Kidney epithelial cell (primary cell): Measurements from ENCODE around the gene RETREG1. TPM values are rescaled to one million over a fixed set of nuclear protein-coding genes. Genes with fewer than 3 reads are reported as not detected.

Experiments used
- DNase-seq: peaks from one replicate; pipeline ENCODE4 v3.0.0-alpha.2; 2010; ENCODE audit warnings: low read depth
- H3K27me3 ChIP-seq: 2 replicates; pipeline ENCODE4 v1.6.0; 2011; ENCODE audit warnings: low read length; ENCODE audit not compliant: control insufficient read depth, insufficient read depth
- H3K36me3 ChIP-seq: 2 replicates; pipeline ENCODE4 v1.5.1; 2011; ENCODE audit warnings: low read length; ENCODE audit not compliant: control insufficient read depth, insufficient read depth
- H3K4me3 ChIP-seq: 2 replicates; pipeline ENCODE4 v1.5.1; 2011; ENCODE audit warnings: low read depth, mild to moderate bottlenecking, control low read depth, low read length
- total RNA-seq: library from RNA; depleted of rRNA; stranded (reverse); fragments of >200 nt; gene quantifications from 2 replicates; pipeline ENCODE4 v1.2.3, GENCODE V29; 2015
- TF ChIP-seq, protein P1 (sequence below): IDR thresholded peaks from 2 replicates; pipeline ENCODE4 v1.5.1; 2011; ENCODE audit warnings: mild to moderate bottlenecking, moderate library complexity, low read length, control low read depth, inconsistent platforms; ENCODE audit not compliant: insufficient read depth, poor library complexity, severe bottlenecking

The RETREG1 gene
- total RNA-seq, 1 donor from 2014 or later = 14.8 TPM

GRCh38 chr5:16606628-16607027, 10.2 kb downstream of the RETREG1 start:
- Histone ChIP-seq H3K4me3 (no peak overlapping the region), H3K27me3 (no peaks in the 10 kb centered on the region), H3K36me3 (no peaks in the 10 kb centered on the region)
- TF ChIP-seq, protein P1, sequence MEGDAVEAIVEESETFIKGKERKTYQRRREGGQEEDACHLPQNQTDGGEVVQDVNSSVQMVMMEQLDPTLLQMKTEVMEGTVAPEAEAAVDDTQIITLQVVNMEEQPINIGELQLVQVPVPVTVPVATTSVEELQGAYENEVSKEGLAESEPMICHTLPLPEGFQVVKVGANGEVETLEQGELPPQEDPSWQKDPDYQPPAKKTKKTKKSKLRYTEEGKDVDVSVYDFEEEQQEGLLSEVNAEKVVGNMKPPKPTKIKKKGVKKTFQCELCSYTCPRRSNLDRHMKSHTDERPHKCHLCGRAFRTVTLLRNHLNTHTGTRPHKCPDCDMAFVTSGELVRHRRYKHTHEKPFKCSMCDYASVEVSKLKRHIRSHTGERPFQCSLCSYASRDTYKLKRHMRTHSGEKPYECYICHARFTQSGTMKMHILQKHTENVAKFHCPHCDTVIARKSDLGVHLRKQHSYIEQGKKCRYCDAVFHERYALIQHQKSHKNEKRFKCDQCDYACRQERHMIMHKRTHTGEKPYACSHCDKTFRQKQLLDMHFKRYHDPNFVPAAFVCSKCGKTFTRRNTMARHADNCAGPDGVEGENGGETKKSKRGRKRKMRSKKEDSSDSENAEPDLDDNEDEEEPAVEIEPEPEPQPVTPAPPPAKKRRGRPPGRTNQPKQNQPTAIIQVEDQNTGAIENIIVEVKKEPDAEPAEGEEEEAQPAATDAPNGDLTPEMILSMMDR = no peak
- no peak for DNase-seq

GRCh38 chr5:16603701-16604100, 13.1 kb downstream of the RETREG1 start:
- no peaks in the 10 kb centered on the region for H3K36me3 ChIP-seq
- H3K4me3 ChIP-seq = no peak overlapping the region
- DNase-seq = no peak
- H3K27me3 ChIP-seq = no peaks in the 10 kb centered on the region
- TF ChIP-seq, protein P1 = no peak

DNA sequence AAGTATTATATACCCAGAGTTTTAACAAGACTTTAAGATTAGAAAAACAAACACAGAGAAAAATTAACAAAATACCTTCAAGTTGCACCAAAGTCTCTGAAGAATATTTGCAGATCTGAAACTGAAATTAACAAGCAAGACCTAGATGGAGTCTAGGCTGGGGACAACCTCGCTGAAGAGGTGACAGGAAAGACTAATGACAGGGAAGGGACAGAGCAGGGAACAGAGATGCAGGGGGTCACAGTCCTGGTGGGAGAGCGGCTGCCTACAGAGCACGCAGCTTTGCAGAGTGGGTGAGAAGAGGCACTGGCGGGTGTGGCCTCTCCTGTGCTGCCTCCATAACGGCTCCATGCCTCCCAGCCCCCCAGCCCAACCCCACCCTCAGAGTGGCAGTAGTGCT, 13.5 kb downstream of the RETREG1 start:
- H3K27me3 ChIP-seq = no peaks in the 10 kb centered on the region
- H3K4me3 ChIP-seq = no peak overlapping the region
- no peak for DNase-seq
- no peaks in the 10 kb centered on the region for H3K36me3 ChIP-seq
- TF ChIP-seq, protein P1 = no peak

DNA sequence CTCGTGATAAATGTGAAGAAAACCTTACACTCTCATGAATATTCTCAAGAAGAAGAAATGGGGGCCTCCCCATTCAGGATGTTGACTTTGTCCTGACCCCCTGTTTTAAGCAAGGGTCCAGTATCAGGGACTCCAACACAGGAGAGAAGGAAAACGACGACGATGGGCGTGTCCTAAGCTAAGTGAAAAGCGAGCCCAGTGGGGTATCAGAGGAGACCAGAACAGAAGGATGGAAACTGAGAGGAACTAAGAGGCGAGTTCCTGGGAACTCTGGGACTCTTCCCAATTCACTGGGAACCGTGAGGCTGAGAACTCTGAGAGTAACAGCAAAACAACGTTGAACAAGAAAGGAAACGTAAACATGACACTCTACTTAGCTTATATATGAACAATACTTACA, 14.6 kb downstream of the RETREG1 start:
- TF ChIP-seq, protein P1 = no peak
- no peak for DNase-seq
- no peaks in the 10 kb centered on the region for H3K27me3 ChIP-seq
- no peak overlapping the region for H3K4me3 ChIP-seq
- no peaks in the 10 kb centered on the region for H3K36me3 ChIP-seq

- Histone ChIP-seq H3K27me3 (no peaks in the 10 kb centered on the region), H3K36me3 (no peaks in the 10 kb centered on the region), H3K4me3 (no peak overlapping the region)
- DNase-seq = no peak
- TF ChIP-seq, protein P1 = no peak
Observed at GRCh38 chr5:16600946-16601345, 15.9 kb downstream of the RETREG1 start.

GRCh38 chr5:16600397-16600796, 16.4 kb downstream of the RETREG1 start:
- DNase-seq = no peak
- H3K27me3 ChIP-seq = no peaks in the 10 kb centered on the region
- TF ChIP-seq, protein P1 = no peak
- H3K4me3 ChIP-seq = no peak overlapping the region
- H3K36me3 ChIP-seq = no peaks in the 10 kb centered on the region
